Ammon's horn (tissue), 1 donor: ENCODE results near the gene TUBA3E.
"Not testable (repeated sequence)": the region's sequence is repeated elsewhere in the genome, so short reads cannot be mapped to it uniquely, and the experiment has no call there.

Source experiments
- DNase-seq: peaks from one replicate; pipeline ENCODE4 v3.0.0-alpha.2; 2016; ENCODE audit warnings: low spot score

TUBA3E gene

DNA sequence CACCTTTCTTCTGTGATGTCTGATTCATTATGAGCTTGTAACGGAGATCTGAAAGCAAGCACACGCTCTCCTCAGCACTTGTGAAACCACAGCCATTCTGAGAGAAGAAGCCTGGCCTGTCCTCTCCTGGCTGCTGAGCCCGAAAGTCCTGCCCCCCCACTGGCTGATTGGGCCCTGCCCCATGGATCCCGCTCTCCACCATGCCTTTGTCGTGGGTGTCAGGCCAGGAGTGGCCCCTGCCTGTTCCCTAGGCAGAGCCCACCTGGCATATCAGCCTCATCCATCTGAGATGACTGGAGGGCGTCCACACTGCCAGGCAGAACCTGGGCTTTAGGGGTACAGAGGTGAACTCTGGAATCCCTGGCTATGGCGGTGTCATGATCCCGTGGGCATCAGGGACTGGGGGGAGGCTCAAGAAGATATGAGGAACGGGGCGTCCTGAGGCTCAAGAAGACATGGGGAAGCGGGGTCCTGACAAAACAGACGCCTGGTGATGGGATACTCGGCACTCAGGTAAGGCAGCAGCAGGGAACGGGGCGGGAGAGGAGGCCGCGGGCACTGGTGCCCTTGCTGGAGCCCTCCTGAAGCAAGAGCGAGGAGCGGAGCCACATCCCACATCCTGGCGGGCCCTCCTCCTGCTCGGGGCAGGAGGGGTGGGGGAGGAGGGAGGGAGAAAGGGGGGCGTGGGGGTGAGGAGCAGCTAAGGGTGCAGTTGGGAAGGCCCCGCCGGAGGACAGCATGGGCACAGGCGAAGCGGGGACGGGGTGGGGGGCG is 54.8 kb downstream of the TUBA3E start:
- DNase-seq, result not testable (repeated sequence)

DNA sequence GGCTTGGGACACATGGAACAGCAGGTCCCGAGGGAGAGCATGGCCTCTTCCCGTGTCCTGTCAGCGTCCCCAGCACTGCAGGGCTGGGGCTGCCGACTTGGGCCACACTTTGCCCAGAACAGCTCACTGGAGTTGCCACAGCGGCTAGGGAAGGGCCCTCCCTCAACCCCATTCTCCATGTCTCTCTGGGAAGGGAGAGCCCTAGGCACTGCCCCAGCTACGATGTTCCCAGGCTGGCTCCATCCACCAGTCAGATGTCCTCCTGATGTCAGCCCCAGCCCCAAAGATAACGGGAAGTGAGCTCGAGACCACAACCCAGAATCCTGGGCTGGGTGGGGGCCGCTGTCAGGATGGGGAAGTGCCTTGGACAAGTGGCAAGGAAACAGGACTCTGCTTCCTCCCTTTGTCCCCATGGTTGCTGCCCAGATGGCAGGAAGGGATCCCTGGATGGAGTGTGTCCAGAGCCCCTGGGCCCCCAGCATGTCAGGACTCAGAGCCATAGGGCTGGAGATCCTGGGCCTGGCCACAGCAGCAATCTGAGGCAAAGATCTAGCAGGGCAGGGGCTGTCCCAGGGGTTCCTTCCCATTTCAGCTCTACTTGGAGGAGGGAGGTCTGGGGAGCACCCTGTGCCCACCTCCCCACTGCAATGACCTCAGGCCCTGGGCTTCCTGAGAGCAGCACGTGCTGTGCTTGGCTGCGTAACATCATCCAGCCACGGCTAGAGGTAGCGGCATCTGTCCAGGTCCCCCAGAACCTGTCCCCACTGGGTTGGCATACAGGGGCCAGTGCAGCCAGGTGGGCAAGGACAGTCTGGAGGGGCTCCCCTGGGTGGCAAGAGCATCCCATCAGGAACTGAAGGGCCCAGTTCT is 55.6 kb downstream of the TUBA3E start:
- DNase-seq, result not testable (repeated sequence)
